Smooth muscle cell (in vitro differentiated cells): ENCODE measurements around the gene USP3. TPM values are rescaled to one million over a fixed set of nuclear protein-coding genes. Genes with fewer than 3 reads are reported as not detected.

ENCODE experiments used
- DNase-seq: peaks from one replicate; lab custom pipeline; 2025; ENCODE audit not compliant: unreplicated experiment; lab: John Stamatoyannopoulos, UW
- H2AFZ ChIP-seq: fragments of 200-600 bp; sonication (generic); 2 replicates; pipeline ENCODE4 v1.6.0; 2016; ENCODE audit warnings: antibody characterized with exemption, low read depth, mild to moderate bottlenecking
- H3F3A ChIP-seq: fragments of 200-600 bp; sonication (generic); 2 replicates; pipeline ENCODE4 v1.6.0; 2017; ENCODE audit warnings: antibody characterized with exemption, low read depth
- H3K27ac ChIP-seq: fragments of 200-600 bp; sonication (generic); 2 replicates; pipeline ENCODE4 v1.5.1; 2016; ENCODE audit warnings: low read depth, mild to moderate bottlenecking
- H3K27me3 ChIP-seq: fragments of 200-600 bp; sonication (generic); 2 replicates; pipeline ENCODE4 v1.6.1; 2016; ENCODE audit warnings: low read depth, mild to moderate bottlenecking
- H3K36me3 ChIP-seq: fragments of 200-600 bp; sonication (generic); 2 replicates; pipeline ENCODE4 v1.5.1; 2016; ENCODE audit warnings: low read depth
- H3K4me1 ChIP-seq: fragments of 200-600 bp; sonication (generic); 2 replicates; pipeline ENCODE4 v1.5.1; 2016; ENCODE audit warnings: low read depth
- H3K4me2 ChIP-seq: fragments of 200-600 bp; sonication (generic); 2 replicates; pipeline ENCODE4 v1.6.0; 2016; ENCODE audit warnings: mild to moderate bottlenecking
- H3K4me3 ChIP-seq: fragments of 200-600 bp; sonication (generic); 2 replicates; pipeline ENCODE4 v1.5.1; 2016; ENCODE audit warnings: mild to moderate bottlenecking
- H3K79me2 ChIP-seq: fragments of 200-600 bp; sonication (generic); 2 replicates; pipeline ENCODE4 v1.6.0; 2016; ENCODE audit warnings: low read depth, mild to moderate bottlenecking
- H3K9ac ChIP-seq: fragments of 200-600 bp; sonication (generic); 2 replicates; pipeline ENCODE4 v1.6.0; 2016; ENCODE audit warnings: low read depth
- H3K9me3 ChIP-seq: fragments of 200-600 bp; sonication (generic); replicated peaks from 2 replicates; pipeline ENCODE4 v1.5.1; 2016; ENCODE audit warnings: low read depth
- H4K20me1 ChIP-seq: fragments of 200-600 bp; sonication (generic); 2 replicates; pipeline ENCODE4 v1.6.0; 2016; ENCODE audit warnings: low read depth
- WGBS: methylation state at CpG from one replicate; pipeline ENCODE4 v1.1.7; 2016; ENCODE audit warnings: low lambda C conversion rate; 5-methylcytosine and 5-hydroxymethylcytosine counted together
- polyA plus RNA-seq: library from polyadenylated mRNA; unstranded; fragments of >200 nt; fragmentation: Nextera tagmentation; extraction: Ambion mirVana; gene quantifications from 2 replicates; pipeline ENCODE4 v1.2.1, GENCODE V29; 2016
- total RNA-seq: library from RNA; depleted of rRNA; stranded (reverse); fragments of >200 nt; gene quantifications from 2 replicates; pipeline ENCODE4 v1.2.3, GENCODE V29; 2014
- TF ChIP-seq, protein P1 (sequence below): fragments of 200-600 bp; sonication (generic); IDR thresholded peaks from 2 replicates; pipeline ENCODE4 v1.5.1; 2017; ENCODE audit warnings: borderline replicate concordance, mild to moderate bottlenecking, antibody characterized with exemption; ENCODE audit not compliant: insufficient read depth, poor library complexity, severe bottlenecking

Gene USP3
- total and polyA plus RNA-seq, 2 experiments from 2014 or later = 17.1 to 26.2 TPM

DNA sequence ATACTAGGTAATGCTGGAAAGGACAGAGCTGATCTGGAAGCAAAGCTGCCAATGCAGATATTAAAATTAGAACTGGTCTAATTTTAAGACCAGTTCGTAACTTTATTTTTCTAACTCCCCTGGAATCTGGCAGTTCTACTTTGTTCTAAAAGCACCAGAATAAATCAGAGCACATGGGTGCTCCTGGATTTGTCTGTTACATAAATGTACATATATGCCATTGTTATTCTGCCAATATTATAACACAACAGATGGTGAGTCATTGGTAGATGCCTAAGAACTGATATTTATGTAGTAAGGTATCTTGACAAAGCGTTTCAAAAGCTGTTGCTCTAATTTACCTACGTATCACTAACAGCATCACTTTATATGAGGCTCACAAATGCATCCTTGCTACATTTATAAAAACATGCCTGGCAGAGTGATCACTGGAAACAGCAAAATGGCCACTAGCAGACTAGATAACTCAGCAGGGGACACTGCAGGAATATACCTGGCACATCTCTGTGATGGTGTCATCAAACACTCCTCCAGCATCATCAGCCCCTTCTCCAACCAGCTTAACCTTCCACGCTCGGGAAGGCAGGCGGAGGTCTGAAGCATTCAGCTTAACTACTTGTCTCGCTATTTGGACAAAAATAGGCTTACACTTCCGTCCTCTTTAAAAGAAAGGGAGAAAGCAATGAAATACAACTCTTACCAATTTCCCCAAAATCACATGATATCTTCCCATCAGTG, 119.0 kb downstream of the USP3 start:
- H3K79me2 ChIP-seq = no peaks in the 10 kb centered on the region

DNA sequence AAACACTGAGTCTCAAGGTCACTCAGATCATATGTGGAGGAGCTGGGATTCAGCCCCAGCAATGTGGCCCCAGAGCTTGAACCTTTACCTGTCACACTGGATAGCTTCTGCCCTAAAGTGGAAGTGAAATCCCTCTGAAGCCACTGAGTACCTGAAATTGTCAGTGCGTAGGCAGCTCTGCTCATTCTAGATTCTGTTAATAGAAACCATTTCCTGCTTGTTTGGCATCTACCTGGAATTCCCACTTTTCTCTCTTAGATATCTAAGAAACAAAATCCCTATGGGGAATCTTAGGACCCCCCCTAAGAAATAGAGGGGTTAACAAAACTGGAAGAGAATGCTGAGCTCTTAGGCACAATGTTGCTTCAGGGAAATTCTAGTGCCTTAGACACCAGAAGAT, 122.6 kb downstream of the USP3 start:
- no peak for DNase-seq
- Histone ChIP-seq H3K4me2 (no peak overlapping the region), H2AFZ (no peak overlapping the region), H3F3A (no peaks in the 10 kb centered on the region), H4K20me1 (no peaks in the 10 kb centered on the region), H3K4me3 (no peak overlapping the region), H3K9me3 (no peaks in the 10 kb centered on the region), H3K79me2 (no peaks in the 10 kb centered on the region), H3K27ac (no peak overlapping the region), H3K9ac (no peak overlapping the region), H3K4me1 (no peaks in the 10 kb centered on the region), H3K27me3 (no peaks in the 10 kb centered on the region), H3K36me3 (peaks cover 30% of the 10 kb centered on the region)
- 100% methylated on average over 1 of the region's 1 CpG for WGBS
- TF ChIP-seq, protein P1, sequence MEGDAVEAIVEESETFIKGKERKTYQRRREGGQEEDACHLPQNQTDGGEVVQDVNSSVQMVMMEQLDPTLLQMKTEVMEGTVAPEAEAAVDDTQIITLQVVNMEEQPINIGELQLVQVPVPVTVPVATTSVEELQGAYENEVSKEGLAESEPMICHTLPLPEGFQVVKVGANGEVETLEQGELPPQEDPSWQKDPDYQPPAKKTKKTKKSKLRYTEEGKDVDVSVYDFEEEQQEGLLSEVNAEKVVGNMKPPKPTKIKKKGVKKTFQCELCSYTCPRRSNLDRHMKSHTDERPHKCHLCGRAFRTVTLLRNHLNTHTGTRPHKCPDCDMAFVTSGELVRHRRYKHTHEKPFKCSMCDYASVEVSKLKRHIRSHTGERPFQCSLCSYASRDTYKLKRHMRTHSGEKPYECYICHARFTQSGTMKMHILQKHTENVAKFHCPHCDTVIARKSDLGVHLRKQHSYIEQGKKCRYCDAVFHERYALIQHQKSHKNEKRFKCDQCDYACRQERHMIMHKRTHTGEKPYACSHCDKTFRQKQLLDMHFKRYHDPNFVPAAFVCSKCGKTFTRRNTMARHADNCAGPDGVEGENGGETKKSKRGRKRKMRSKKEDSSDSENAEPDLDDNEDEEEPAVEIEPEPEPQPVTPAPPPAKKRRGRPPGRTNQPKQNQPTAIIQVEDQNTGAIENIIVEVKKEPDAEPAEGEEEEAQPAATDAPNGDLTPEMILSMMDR = no peak

More for the DNA sequence above, 119.0 kb downstream of the USP3 start:
- Histone ChIP-seq H3K9me3 (no peaks in the 10 kb centered on the region), H3K9ac (no peak overlapping the region), H3F3A (no peaks in the 10 kb centered on the region), H3K4me1 (no peaks in the 10 kb centered on the region), H3K27ac (no peak overlapping the region), H3K4me3 (no peak overlapping the region), H3K4me2 (no peak overlapping the region), H3K27me3 (no peaks in the 10 kb centered on the region), H2AFZ (no peak overlapping the region), H4K20me1 (no peaks in the 10 kb centered on the region), H3K36me3 (peaks cover 26% of the 10 kb centered on the region)
- WGBS = 98% methylated on average over 8 of the region's 8 CpGs
- no peak for DNase-seq
- TF ChIP-seq, protein P1 = no peak

DNA sequence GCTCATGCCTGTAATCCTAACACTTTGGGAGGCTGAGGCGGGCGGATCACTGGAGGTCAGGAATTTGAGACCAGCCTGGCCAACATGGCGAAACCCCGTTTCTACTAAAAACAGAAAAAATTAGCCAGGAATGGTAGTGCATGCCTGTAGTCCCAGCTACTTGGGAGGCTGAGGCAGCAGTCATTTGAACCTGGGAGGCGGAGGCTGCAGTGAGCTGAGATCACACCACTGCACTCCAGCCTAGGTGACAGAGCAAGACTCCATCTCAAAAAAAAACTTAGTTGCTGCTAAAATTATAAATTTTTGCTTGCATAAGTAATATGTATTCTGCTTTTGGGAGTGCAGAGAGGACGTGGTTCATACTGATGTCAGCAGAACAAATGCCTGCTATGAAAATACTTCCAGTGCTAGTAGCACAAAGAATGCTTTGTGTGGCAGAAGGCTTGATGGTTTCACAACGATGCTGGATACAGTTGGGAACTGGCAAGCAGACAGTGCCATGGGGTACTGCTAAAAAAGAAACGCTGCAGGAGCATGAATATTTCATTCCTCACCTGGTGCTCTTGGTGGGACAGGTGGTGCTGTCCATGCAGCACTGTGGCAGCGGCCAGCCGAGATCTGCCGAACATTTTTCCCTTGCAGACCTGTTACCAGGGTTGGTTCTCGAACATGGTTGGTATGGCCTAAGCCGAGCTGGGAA, 123.9 kb downstream of the USP3 start:
- H3K4me1 ChIP-seq = no peaks in the 10 kb centered on the region
- H2AFZ ChIP-seq = no peak overlapping the region
- no peak overlapping the region for H3K27ac ChIP-seq
- WGBS = 96% methylated on average over 13 of the region's 13 CpGs
- H3K79me2 ChIP-seq = no peaks in the 10 kb centered on the region
- no peak overlapping the region for H3K9ac ChIP-seq
- H3K4me2 ChIP-seq = no peak overlapping the region
- no peaks in the 10 kb centered on the region for H3K9me3 ChIP-seq
- no peaks in the 10 kb centered on the region for H4K20me1 ChIP-seq
- peaks cover 22% of the 10 kb centered on the region for H3K36me3 ChIP-seq
- no peaks in the 10 kb centered on the region for H3K27me3 ChIP-seq
- no peak overlapping the region for H3K4me3 ChIP-seq
- TF ChIP-seq, protein P1 = no peak
- DNase-seq = no peak
- H3F3A ChIP-seq = no peaks in the 10 kb centered on the region
